A549 (cell line): ENCODE measurements around the gene ATP6V1A. TPM values are rescaled to one million over a fixed set of nuclear protein-coding genes. Genes with fewer than 3 reads are reported as not detected.

ENCODE experiments used
- ATAC-seq, 2 experiments: fragments of 200-7000 bp in 1 of 2; fragments of >200 bp in 1 of 2; cut with Nextera tagmentation in 1 of 2; cut with Tn5 transposase in 1 of 2; 3 replicates each; pipeline versions ENCODE4 v1.8.0 to v1.9.1; 2018 to 2020; ENCODE audit warnings: mild to moderate bottlenecking in 1 of 2, moderate library complexity in 1 of 2
- CTCF ChIA-PET: fragments of 300-600 bp; sonication (Branson Sonifier 250); formaldehyde crosslinking; extraction: SDS; loops from one replicate; lab custom pipeline; 2021; ENCODE audit warnings: antibody characterized with exemption, inconsistent platforms; lab: Yijun Ruan, JAX
- POLR2A ChIA-PET: fragments of 350-600 bp; formaldehyde crosslinking; extraction: SDS; loops from one replicate; lab custom pipeline; 2021; ENCODE audit warnings: antibody characterized with exemption, inconsistent platforms; lab: Yijun Ruan, JAX
- DNase-seq, 2 experiments: peaks; one replicate each; pipeline versions ENCODE4 v3.0.0 to v3.0.0-alpha.2; 2011 to 2016; ENCODE audit warnings: low read depth in 1 of 2, low spot score in 1 of 2
- FAIRE-seq: peaks from 2 replicates; lab custom pipeline; 2011; peaks lifted over from hg19 to GRCh38; lab: Jason Lieb, UNC
- H3K27ac ChIP-seq, 2 experiments: fragments of >200 bp; sonication (Bioruptor Twin); formaldehyde crosslinking; 3 replicates each; pipeline ENCODE4 v1.5.1; 2016 to 2017
- H3K4me1 ChIP-seq: fragments of >200 bp; sonication (Bioruptor Twin); formaldehyde crosslinking; 3 replicates; pipeline ENCODE4 v1.6.1; 2016
- H3K4me2 ChIP-seq: fragments of >200 bp; sonication (Bioruptor Twin); formaldehyde crosslinking; 3 replicates; pipeline ENCODE4 v1.6.1; 2016
- H3K4me3 ChIP-seq: fragments of >200 bp; sonication (Bioruptor Twin); formaldehyde crosslinking; 3 replicates; pipeline ENCODE4 v1.5.1; 2016
- H3K9me3 ChIP-seq: fragments of >200 bp; sonication (Bioruptor Twin); formaldehyde crosslinking; 3 replicates; pipeline ENCODE4 v1.6.1; 2016
- CTCF ChIP-seq: fragments of >200 bp; sonication (Bioruptor Twin); formaldehyde crosslinking; IDR thresholded peaks from 3 replicates; pipeline ENCODE4 v1.5.1; 2016
- E2F6 ChIP-seq: IDR thresholded peaks from 2 replicates; pipeline ENCODE4 v1.6.1; 2012; ENCODE audit warnings: low read depth, borderline replicate concordance
- EHMT2 ChIP-seq: fragments of 200-600 bp; sonication (generic); IDR thresholded peaks from 2 replicates; pipeline ENCODE4 v1.6.1; 2016; ENCODE audit warnings: antibody characterized with exemption, low read depth, mild to moderate bottlenecking, moderate library complexity
- ELK1 ChIP-seq: fragments of 150-350 bp; IDR thresholded peaks from 2 replicates; pipeline ENCODE4 v1.6.1; 2014; ENCODE audit warnings: low read depth, mild to moderate bottlenecking, low read length
- FOSL2 ChIP-seq, 2 experiments: fragments of 450-650 bp in 1 of 2; fragments of >200 bp in 1 of 2; sonication (Bioruptor Twin) in 1 of 2; formaldehyde crosslinking; IDR thresholded peaks; 2 replicates each; pipeline versions ENCODE4 v1.5.0 to v1.6.1; 2016 to 2020; ENCODE audit warnings: mild to moderate bottlenecking in 1 of 2, moderate library complexity in 1 of 2
- HDAC2 ChIP-seq: fragments of 200-600 bp; sonication (generic); IDR thresholded peaks from 2 replicates; pipeline ENCODE4 v1.6.1; 2016
- HEYL ChIP-seq: fragments of 250-450 bp; sonication (Bioruptor Pico); IDR thresholded peaks from 2 replicates; pipeline ENCODE4 v1.8.0; 2021; ENCODE audit warnings: mild to moderate bottlenecking, moderate library complexity
- HOXB13 ChIP-seq: fragments of 250-450 bp; sonication (Bioruptor Pico); IDR thresholded peaks from 2 replicates; pipeline ENCODE4 v1.5.0; 2020; ENCODE audit warnings: low read depth, mild to moderate bottlenecking, moderate library complexity
- JUN ChIP-seq, 2 experiments: fragments of >200 bp; sonication (Bioruptor Twin); formaldehyde crosslinking; IDR thresholded peaks; 2 replicates in 1 of 2; 3 replicates in 1 of 2; pipeline ENCODE4 v1.6.1; 2016 to 2017
- KDM1A ChIP-seq: fragments of 200-600 bp; sonication (generic); IDR thresholded peaks from 2 replicates; pipeline ENCODE4 v1.6.1; 2016; ENCODE audit warnings: low read depth, mild to moderate bottlenecking
- KDM5A ChIP-seq: fragments of 200-600 bp; sonication (generic); IDR thresholded peaks from 2 replicates; pipeline ENCODE4 v1.6.1; 2016; ENCODE audit warnings: antibody characterized with exemption, mild to moderate bottlenecking
- MAX ChIP-seq: IDR thresholded peaks from 2 replicates; pipeline ENCODE4 v1.6.1; 2012
- PHF8 ChIP-seq: fragments of 200-600 bp; sonication (generic); IDR thresholded peaks from 2 replicates; pipeline ENCODE4 v1.6.1; 2016; ENCODE audit warnings: low read depth, mild to moderate bottlenecking, antibody characterized with exemption, moderate library complexity, borderline replicate concordance
- REST ChIP-seq: fragments of 200-600 bp; sonication (generic); IDR thresholded peaks from 2 replicates; pipeline ENCODE4 v1.6.1; 2016; ENCODE audit warnings: antibody characterized with exemption, mild to moderate bottlenecking, moderate library complexity
- RFX5 ChIP-seq: fragments of 450-650 bp; IDR thresholded peaks from 2 replicates; pipeline ENCODE4 v1.7.1; 2014; ENCODE audit warnings: antibody characterized with exemption, mild to moderate bottlenecking, moderate library complexity
- RNF2 ChIP-seq: fragments of 200-600 bp; sonication (generic); IDR thresholded peaks from 2 replicates; pipeline ENCODE4 v1.6.1; 2016; ENCODE audit warnings: low read depth, mild to moderate bottlenecking, antibody characterized with exemption, moderate library complexity, borderline replicate concordance
- SMC3 ChIP-seq: fragments of >200 bp; sonication (Bioruptor Twin); formaldehyde crosslinking; IDR thresholded peaks from 3 replicates; pipeline ENCODE4 v1.6.1; 2018; ENCODE audit warnings: inconsistent platforms
- TP53 ChIP-seq: fragments of 250-450 bp; sonication (Bioruptor Pico); IDR thresholded peaks from 2 replicates; pipeline ENCODE4 v1.5.0; 2021; ENCODE audit warnings: mild to moderate bottlenecking, moderate library complexity
- WGBS: methylation state at CpG from one replicate; pipeline ENCODE4 v1.1.6; 2017; ENCODE audit errors: missing lambda C conversion rate; 5-methylcytosine and 5-hydroxymethylcytosine counted together
- polyA plus RNA-seq, 4 experiments: library from polyadenylated mRNA; depleted of rRNA in 3 of 4; stranded (reverse); fragments of >200 nt; fragmentation: RNase III in 1 of 4; extraction: RNeasy Plus Mini Kit Qiagen cat#74134 plus additional on column Dnase treatment in 1 of 4; gene quantifications; 2 replicates in 3 of 4; 3 replicates in 1 of 4; pipeline ENCODE4 v1.2.3, GENCODE V29; 2011 to 2017

Gene ATP6V1A
- polyA plus RNA-seq, 2 of the 4 experiments (the other 2 are of a cell fraction), result 23.4 to 39.8 TPM

- no peak for TF ChIP-seq CTCF
- no peak for TF ChIP-seq HOXB13 (CRISPR knock-in tag)
These were observed 883 bp upstream of the ATP6V1A start, which contains the start of gene NAA50 (continued) for GRCh38 chr3:113745756-113746547.

GRCh38 chr3:113747283-113748046, 630 bp downstream of the ATP6V1A start:
- peak overlapping the region; percentile 70 for H3K4me3 ChIP-seq
- ChIA-PET POLR2A (interaction anchor here (0.7 to 4.4 kb wide), 6 partner anchors 20 to 1106 kb away, joined by 3 to 23 read pairs (median 4); partner anchors contain the start of genes CCDC191, QTRT2, SPICE1 and USF3), CTCF (interaction anchor here (1.0 to 1.4 kb wide), 4 partner anchors 10 to 166 kb away, joined by 3 to 7 read pairs (median 5); no protein-coding TSS in a partner anchor)
- DNase-seq, result peak in 1 of 2 experiments; percentile 3
- no peak for TF ChIP-seq KDM5A
- 0 out of 2 replicates have a peak, but pooled peaks have one; percentile 2 for TF ChIP-seq PHF8
- no peak for TF ChIP-seq JUN (IDR thresholded peaks at IDR 0.05)
- TF ChIP-seq, all 56 proteins: peak for 1
- FAIRE-seq, result no peak
- Histone ChIP-seq H3K4me2 (peak overlapping the region; percentile 80), H3K27ac (peak overlapping the region; percentile 96 to 99), H3K4me1 (peaks cover 26% of the 10 kb centered on the region), H3K9me3 (no peaks in the 10 kb centered on the region)
- WGBS, result 7% methylated on average over 18 of the region's 18 CpGs
- ATAC-seq, result peak in 1 of 2 experiments; percentile 3; a peak in 3 of 6 replicates

- POLR2A ChIA-PET, result no interaction called here
- DNase-seq (no peak), ATAC-seq (no peak)
- CTCF ChIA-PET, result interaction anchor here (2.0 kb wide), 1 partner anchor 15 kb away, joined by 9 read pairs; no protein-coding TSS in a partner anchor
- no peak overlapping the region for H3K27ac ChIP-seq
- TF ChIP-seq REST (no peak), TP53 (CRISPR knock-in tag) (no peak), MAX (no peak), HEYL (CRISPR knock-in tag) (no peak), FOSL2 (IDR thresholded peaks at IDR 0.05) (no peak), FOSL2 (CRISPR knock-in tag; IDR thresholded peaks at IDR 0.05) (no peak), PHF8 (no peak), CTCF (no peak), KDM1A (no peak), ELK1 (no peak), HDAC2 (no peak), SMC3 (no peak), RNF2 (no peak), RFX5 (no peak), EHMT2 (no peak), E2F6 (no peak)
- TF ChIP-seq, all 56 proteins: peak for 0
- H3K9me3 ChIP-seq, result no peaks in the 10 kb centered on the region
- no peak overlapping the region for H3K4me2 ChIP-seq
- peaks cover 4% of the 10 kb centered on the region; the same call in 2 of the 3 replicates for H3K4me1 ChIP-seq
- H3K4me3 ChIP-seq, result no peak overlapping the region
- no peak for FAIRE-seq
These were observed 4.3 kb downstream of the ATP6V1A start for GRCh38 chr3:113751141-113751540.
